HG02759 (cell line): ENCODE results near the gene RPL22.

ENCODE experiments used
- ATAC-seq: cut with Tn5 transposase; IDR thresholded peaks from one replicate; pipeline ENCODE4 v1.9.1; 2021; ENCODE audit warnings: mild to moderate bottlenecking, moderate library complexity; ENCODE audit not compliant: unreplicated experiment

The RPL22 gene

GRCh38 chr1:6175411-6175828 lies 24.0 kb downstream of the RPL22 start:
- no peak for ATAC-seq

- ATAC-seq = no peak
Observed at GRCh38 chr1:6174621-6175410, 24.6 kb downstream of the RPL22 start.

- no peak for ATAC-seq
Observed at GRCh38 chr1:6172549-6172948, 26.8 kb downstream of the RPL22 start.

GRCh38 chr1:6171548-6172124 lies 27.8 kb downstream of the RPL22 start:
- no peak for ATAC-seq

GRCh38 chr1:6170742-6171201 lies 28.6 kb downstream of the RPL22 start:
- ATAC-seq = no peak

- no peak for ATAC-seq
Observed at GRCh38 chr1:6170116-6170741, 29.2 kb downstream of the RPL22 start.

- ATAC-seq = no peak
Observed at GRCh38 chr1:6168947-6169586, 30.3 kb downstream of the RPL22 start.

- no peak for ATAC-seq
Observed at GRCh38 chr1:6167391-6168303, 31.7 kb downstream of the RPL22 start.

- no peak for ATAC-seq
Observed at GRCh38 chr1:6166655-6167390, 32.6 kb downstream of the RPL22 start.

- no peak for ATAC-seq
Observed at GRCh38 chr1:6166221-6166620, 33.2 kb downstream of the RPL22 start.

- ATAC-seq = no peak
Observed at GRCh38 chr1:6165441-6165985, 33.9 kb downstream of the RPL22 start.

GRCh38 chr1:6165027-6165426 lies 34.4 kb downstream of the RPL22 start:
- no peak for ATAC-seq

- no peak for ATAC-seq
Observed at GRCh38 chr1:6163973-6164617, 35.3 kb downstream of the RPL22 start.

- ATAC-seq = no peak
Observed at GRCh38 chr1:6163191-6163972, 36.0 kb downstream of the RPL22 start.

- ATAC-seq = no peak
Observed at GRCh38 chr1:6162773-6163172, 36.6 kb downstream of the RPL22 start.

GRCh38 chr1:6162341-6162740 lies 37.1 kb downstream of the RPL22 start:
- no peak for ATAC-seq

GRCh38 chr1:6158181-6158580 lies 41.2 kb downstream of the RPL22 start:
- no peak for ATAC-seq

GRCh38 chr1:6157528-6158174 lies 41.7 kb downstream of the RPL22 start:
- no peak for ATAC-seq
